GM12865 (cell line): Measurements from ENCODE around the gene FKBP4.

ENCODE experiments used
- DNase-seq: peaks from one replicate; pipeline ENCODE4 v3.0.0; 2010; ENCODE audit warnings: low read depth
- H3K4me3 ChIP-seq: 2 replicates; pipeline ENCODE4 v1.5.1; 2011; ENCODE audit warnings: mild to moderate bottlenecking, low read depth, low read length, control low read depth
- CTCF ChIP-seq: IDR thresholded peaks from 2 replicates; pipeline ENCODE4 v1.5.1; 2011; ENCODE audit warnings: low read length, control low read depth, low read depth, inconsistent platforms; ENCODE audit not compliant: insufficient read depth; ENCODE audit errors: missing control alignments

Gene FKBP4

GRCh38 chr12:2844786-2845185 lies 50.0 kb downstream of the FKBP4 start:
- TF ChIP-seq CTCF = no peak
- no peak for DNase-seq
- H3K4me3 ChIP-seq = no peak overlapping the region

- no peak for DNase-seq
Observed at GRCh38 chr12:2845280-2845679, 50.5 kb downstream of the FKBP4 start.

GRCh38 chr12:2851931-2852330 lies 57.2 kb downstream of the FKBP4 start:
- H3K4me3 ChIP-seq = no peak overlapping the region
- no peak for DNase-seq
- no peak for TF ChIP-seq CTCF

More at GRCh38 chr12:2845280-2845679, 50.5 kb downstream of the FKBP4 start:
- no peak overlapping the region for H3K4me3 ChIP-seq
- no peak for TF ChIP-seq CTCF

- peak; percentile 28 for DNase-seq
- H3K4me3 ChIP-seq = no peak overlapping the region
- peak; percentile 62 for TF ChIP-seq CTCF
Observed at GRCh38 chr12:2853626-2854025, 58.9 kb downstream of the FKBP4 start.
